Measurements from ENCODE around the gene U2AF2.

Gene U2AF2

DNA sequence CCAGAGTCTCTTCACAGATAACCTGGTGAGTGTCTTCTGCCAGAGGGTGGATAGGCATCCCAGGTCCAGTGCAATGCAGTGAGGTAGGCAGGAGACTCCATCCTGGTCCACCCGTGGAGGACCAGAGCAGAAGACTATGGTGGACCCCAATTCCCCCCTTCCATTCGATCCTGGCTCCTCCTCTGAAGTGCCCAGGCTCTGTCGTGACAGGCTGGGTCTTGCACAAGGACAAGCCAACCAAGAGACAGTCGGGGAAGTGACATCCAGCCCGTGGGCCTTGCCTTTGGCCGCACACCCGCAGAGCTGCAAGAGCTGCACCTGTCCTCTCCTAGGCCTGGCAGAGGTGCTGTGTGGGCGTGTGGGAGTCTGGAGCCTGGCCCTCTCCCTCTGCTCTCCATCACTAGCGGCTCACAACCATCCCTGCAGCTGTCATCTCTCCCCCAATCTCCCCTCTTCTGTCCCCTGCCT is 33.6 kb upstream of the U2AF2 start:
- DNase-seq (ENCODE audit: extremely low read depth in 1 of 2, low read depth in 1 of 2) = no peak

DNA sequence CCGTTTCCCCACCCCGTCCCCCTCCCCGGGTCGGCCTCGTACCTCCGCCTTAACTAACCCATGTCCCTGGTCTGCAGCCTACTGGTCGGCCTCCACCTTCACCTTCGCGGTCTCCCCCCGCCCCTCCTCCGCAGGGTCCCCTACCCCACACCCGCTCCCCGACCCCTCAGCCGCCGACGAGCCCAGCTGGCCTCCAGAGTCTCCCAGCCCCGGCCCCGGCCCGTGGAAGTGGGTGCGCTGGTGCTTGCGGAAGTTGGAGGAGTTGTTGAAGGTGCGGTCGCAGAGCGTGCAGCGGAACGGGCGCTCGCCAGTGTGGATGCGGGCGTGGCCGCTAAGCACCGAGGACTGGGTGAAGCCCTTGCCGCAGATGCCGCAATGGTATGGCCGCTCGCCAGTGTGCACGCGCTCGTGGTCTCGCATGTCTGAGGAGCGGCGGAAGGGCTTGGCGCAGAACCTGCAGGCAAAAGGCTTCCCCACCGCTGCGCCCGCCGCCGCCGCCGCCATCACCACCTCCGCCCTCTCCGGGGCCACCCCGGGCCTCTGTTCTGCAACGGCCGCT is 33.1 kb upstream of the U2AF2 start:
- DNase-seq (ENCODE audit: extremely low read depth in 1 of 2, low read depth in 1 of 2) = no peak

DNA sequence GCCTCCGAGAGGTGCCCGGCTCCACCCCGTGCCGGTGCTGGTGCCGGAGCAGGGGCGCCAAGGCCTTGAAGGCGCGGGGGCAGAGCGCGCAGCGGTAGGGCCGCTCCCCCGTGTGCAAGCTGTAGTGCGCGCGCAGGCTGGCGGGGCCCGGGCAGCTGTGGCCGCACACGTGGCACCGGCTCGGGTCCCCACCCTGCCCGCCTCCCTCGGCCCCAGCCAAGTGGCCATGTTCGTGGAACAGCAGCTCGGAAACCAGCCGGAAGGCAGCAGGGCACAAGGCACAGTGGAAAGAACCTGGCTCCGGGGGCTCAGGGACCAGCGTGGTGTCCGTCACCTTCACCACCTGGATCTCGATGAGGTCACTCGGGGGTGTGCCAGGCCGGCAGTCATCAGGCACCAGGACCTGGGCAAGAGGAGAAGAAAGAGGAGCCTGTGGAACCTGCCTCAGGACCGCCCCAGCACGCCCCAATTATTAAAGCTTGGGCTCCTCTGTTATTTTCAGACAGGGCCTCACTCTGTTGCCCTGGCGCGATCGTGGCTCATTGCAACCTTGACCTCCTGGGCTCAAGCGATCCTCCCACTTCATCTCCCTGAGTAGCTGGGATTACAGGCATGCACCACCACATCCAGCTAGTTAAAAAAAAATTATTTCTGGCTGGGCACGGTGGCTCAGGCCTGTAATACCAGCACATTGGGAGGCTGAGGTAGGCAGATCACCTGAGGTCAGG is 32.4 kb upstream of the U2AF2 start:
- DNase-seq (ENCODE audit: extremely low read depth in 1 of 2, low read depth in 1 of 2) = no peak

DNA sequence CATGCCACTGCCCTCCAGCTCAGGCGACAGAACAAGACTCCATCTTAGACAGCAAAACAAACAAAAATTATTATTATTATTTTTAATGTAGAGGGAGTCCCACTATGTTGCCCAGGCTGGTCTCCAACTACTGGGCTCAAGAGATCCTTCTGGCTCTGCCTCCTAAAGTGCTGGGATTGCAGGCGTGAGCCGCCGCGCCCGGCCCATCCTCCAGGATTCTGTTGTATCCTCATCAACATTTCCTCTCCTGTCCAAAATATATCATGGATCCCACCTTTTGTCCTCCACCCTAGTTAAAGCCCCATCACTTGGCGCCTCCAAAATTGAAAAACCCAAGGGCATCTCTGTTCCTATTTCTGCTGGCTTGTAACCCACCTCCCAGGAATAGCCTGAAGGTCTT is 31.7 kb upstream of the U2AF2 start:
- no peak for DNase-seq (ENCODE audit: extremely low read depth in 1 of 2, low read depth in 1 of 2)

DNA sequence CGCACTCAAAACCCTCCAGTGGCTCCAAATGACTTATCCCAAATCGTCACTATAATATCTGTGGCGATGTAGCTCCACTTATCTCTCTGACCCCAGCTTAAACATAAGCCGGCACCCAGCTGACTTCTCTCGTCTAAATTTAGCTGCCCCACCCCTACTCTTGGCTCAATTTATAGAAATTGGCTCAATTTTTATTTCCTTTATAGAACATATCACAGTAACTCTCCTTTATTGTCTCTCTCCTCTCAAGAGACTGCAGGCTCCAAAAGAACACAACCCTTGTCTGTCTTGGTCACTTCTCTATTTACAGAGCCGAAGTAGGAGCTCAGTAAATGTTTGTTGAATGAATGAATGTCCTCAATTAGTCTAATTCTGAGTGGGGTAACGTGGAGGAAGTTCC is 31.3 kb upstream of the U2AF2 start:
- no peak for DNase-seq (ENCODE audit: extremely low read depth in 1 of 2, low read depth in 1 of 2)

DNA sequence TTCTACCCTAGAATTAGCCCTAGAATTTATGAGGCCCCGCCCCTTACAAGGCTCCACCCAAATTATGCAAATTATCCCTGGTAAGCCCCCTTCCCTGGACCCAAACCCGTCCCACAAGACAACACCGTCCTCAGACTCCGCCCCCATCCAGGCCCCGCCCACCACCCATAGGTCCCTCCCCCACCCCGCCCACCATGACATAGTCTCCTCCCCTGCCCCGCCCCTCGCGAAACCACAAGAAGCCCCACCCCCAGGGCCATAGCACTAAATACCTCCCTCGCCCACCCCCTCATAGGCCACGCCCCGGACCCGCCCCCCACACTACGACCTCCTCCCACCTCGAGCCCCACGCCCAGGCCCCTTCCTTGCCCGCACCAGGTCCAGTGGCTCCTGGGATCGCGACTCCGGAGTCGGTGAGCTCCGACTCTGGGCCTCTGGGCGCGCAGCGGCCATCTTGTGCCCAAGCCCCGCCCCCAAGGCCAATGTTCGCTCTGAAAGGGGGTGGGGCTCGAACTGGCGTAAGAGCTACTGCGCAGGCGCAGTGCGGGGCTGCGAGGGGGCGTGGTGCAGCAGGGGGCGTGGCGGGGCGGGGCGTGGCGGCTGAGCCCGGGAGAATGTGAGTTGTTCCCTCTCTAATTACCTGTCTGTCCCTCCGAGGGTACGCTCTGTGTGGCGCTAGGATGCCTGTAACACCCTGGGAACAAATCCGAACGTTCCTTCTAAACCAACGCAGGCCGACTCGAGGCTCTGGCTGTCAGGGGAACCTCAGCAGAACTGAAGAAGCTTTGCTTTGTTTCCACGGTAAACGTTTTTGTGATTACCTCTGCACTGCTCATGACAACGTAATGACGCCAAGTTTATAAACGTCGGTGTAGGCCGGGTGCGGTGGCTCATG is 30.5 kb upstream of the U2AF2 start, which contains the start of gene ZNF784:
Gene ZNF784 (minus strand): TSS at position 458 of the 895 bp plus-strand sequence. CDS start 5 bp downstream, at position 453.
- DNase-seq (ENCODE audit: extremely low read depth in 1 of 2, low read depth in 1 of 2) = peak; percentile 80 to 86

DNA sequence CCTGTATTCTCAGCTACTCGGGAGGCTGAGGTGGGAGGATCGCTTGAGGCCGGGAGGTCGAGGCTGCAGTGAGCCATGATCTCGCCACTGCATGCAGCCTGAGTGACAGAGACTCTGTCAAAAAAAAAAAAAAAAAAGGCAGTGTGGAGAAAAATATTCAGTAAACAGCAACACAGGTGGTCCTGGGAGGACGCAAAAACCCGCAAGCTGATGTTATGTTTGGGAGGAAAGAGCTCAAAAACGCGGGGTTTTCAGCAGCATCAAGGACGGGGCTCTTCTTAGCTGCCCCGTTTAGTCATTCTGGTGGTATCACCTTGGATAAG is 29.9 kb upstream of the U2AF2 start:
- DNase-seq (ENCODE audit: extremely low read depth in 1 of 2, low read depth in 1 of 2) = no peak

DNA sequence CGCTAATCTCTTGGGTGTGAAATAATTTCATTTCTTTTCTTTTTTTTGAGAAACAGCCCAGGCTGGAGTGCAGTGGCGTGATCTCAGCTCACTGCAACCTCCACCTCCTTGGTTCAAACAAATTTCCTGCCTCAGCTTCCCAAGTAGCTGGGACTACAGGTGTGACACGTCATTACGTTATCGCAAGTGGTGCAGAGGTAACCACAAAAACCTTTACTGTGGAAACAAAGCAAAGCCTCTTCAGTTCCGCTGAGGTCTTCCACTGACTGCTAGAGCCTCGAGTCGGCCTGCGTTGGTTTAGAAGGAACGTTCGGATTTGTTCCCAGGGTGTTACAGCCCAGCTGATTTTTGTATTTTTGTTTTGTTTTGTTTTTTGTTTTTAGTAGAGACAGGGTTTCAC is 28.5 kb upstream of the U2AF2 start:
- no peak for DNase-seq (ENCODE audit: extremely low read depth in 1 of 2, low read depth in 1 of 2)

DNA sequence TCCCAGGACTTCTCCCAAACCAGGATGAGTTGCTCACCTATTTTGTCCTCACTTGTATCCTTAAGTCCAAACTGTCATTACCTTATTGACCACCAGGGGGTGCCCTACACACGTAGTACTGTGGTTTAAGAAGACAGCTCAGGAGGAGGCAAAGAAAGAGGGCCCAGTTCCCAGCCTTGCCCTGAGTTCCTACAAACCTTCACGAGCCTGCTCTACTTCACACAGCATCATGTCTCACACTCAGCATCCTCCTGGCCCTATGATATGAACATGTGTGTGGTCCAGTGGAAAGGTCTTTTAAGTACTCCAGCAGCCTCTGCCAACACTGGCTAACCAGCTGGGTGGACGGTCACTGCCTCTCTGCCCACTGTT is 22.4 kb upstream of the U2AF2 start:
- DNase-seq (ENCODE audit: extremely low read depth in 1 of 2, low read depth in 1 of 2) = peak in 1 of 2 donors; percentile 87

DNA sequence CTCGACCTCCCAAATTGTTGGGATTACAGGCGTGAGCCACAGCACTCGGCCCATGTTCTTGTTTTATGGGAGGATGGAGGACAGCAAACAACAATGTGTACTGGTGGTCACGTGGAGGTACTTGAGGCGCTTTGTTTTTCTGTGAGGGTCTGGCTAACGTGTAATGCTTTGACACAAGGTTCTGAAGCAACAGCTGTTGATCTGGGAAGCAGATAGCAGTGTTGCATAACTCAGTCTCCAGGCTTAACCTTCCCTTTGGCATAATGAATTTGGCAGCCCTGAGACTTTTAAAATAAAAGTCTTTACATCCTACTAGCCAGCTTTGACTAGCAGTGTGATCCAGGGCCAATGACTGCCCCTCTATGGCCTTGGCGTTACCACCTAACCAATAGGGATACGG is 21.0 kb upstream of the U2AF2 start:
- no peak for DNase-seq (ENCODE audit: extremely low read depth in 1 of 2, low read depth in 1 of 2)

DNA sequence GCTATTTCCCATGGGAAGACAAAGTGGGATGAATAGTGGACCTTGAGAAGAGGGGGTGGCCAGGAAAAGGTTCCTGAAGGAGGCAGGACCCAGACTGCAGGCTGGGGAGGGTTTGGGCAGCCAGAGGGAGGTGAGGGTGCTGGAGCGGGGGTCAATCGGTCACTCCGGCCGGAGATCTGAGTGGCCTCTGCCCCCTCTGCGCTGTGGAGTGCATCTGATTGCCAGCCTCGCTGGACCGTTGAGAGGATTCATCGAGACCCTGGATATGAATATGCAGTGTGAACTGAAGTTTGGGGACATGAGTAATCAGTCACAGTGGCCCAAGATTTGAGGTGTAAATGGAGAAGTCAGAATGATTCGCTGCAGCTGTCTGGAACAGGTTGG is 19.5 kb upstream of the U2AF2 start:
- no peak for DNase-seq (ENCODE audit: extremely low read depth in 1 of 2, low read depth in 1 of 2)

DNA sequence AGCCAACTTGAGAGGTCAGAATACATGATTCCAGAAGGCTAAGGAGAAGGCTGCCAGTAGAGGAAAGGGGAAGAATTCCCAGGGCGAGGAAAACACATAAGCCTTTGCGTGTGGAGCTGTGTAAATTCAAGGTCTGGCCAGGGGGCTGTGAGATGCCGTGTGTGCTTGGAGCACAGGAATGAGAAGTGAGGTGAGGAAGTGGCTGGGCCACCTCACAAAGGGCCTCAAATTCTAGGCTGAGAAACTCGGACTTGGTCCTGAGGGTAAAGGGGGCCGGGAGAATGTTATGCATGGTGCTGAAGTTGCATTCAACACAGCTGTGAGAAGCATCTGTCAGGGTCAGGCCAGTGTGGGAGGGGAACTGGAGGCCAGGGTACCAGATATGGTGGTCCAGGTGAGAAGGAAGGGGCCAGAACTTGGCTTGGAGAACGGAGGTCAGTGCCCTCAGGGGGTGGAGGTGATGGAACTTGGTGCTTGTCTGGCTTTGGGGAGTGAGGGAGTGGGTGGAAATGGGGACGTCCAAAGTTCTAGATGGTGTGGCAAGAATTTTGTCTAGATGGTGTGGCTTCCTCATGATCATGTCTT is 18.9 kb upstream of the U2AF2 start:
- DNase-seq (ENCODE audit: extremely low read depth in 1 of 2, low read depth in 1 of 2) = no peak

DNA sequence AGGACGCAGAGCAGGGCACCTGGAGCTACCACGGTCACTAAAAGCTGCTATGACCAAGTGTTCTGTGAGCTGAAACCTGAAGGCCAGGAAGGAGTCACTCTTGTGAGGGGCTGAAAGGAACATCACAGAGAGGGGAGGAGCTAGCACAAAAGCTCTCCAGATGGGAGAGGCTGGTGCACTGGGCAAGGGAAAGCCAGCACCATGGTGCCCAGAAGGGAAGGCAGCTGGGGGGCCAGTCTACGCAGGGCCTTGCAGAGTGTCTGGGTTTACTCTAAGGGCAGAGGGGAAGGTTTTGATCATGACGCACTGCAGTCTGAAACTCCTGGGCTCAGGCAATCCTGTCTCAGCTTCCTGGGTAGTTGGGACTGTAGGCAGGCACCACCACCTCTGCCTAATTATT is 18.1 kb upstream of the U2AF2 start:
- DNase-seq (ENCODE audit: extremely low read depth in 1 of 2, low read depth in 1 of 2) = no peak

DNA sequence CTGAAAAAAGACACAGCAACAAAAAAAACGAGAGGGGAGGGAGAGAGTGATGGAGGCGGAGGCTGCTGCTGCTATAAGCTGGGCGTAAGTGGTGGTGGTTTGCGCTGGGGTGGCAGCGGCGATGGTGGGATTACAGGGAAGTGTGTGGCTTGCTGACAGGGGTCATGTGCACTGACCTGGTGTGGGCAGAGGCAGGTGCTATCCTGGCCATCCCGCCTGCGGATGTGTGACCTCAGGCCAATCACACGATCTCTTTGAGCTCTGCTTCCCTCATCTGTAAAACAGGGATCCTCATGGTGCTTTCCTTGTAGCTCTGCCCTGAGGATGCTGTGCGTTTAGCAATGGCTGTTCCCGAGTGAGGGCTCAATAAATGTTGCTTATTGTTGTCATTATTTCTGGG is 17.3 kb upstream of the U2AF2 start:
- DNase-seq (ENCODE audit: extremely low read depth in 1 of 2, low read depth in 1 of 2) = no peak

DNA sequence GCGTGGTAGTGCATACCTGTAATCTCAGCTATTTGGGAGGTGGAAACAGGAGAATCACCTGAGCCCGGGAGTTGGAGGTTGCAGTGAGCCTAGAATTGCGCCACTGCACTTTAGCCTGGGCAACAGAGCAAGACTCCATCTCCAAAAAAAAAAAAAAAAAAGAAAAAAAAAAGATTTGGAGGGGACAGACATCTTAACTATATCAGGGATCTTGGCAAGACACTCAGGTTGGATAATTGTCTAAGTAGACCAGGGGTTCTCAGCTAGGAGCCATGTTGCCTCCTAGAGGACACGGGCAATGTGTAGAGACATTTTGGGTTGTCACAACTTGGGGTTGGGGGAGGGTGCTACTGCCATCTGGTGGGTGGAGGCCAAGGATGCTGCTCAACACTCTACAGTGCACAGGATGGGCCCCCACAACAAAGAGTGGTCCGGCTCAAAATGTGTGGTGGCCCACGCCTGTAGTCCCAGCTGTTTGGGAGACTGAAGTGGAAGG is 15.9 kb upstream of the U2AF2 start:
- peak in 1 of 2 donors; percentile 68 for DNase-seq (ENCODE audit: extremely low read depth in 1 of 2, low read depth in 1 of 2)

DNA sequence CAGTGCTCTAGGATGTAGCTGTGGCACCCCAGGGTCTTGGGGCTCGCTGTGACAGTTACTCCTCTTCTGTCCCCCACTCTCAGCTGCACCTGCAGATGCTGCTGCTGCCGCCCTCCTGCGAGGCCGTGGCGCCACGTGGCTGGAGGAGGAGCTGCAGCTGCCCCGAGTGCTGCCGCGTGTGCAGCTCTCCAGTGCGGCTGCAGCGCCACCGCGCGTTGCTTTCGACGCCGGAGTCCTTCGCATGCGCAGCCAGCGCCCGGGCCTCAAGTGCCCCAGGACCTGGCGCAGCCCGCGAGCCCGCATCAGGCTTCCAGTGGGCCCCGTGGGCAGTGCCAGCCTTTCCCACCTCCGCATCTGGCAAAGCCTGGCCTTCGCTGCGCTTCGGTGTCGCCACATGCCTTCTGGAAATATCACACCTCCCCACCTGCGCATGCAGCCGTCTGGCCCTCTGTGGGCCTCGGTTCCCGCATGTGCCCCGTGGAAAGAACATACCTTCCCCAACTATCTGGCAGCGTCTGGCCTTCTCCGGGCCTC is 14.7 kb upstream of the U2AF2 start:
- DNase-seq (ENCODE audit: extremely low read depth in 1 of 2, low read depth in 1 of 2) = no peak

DNA sequence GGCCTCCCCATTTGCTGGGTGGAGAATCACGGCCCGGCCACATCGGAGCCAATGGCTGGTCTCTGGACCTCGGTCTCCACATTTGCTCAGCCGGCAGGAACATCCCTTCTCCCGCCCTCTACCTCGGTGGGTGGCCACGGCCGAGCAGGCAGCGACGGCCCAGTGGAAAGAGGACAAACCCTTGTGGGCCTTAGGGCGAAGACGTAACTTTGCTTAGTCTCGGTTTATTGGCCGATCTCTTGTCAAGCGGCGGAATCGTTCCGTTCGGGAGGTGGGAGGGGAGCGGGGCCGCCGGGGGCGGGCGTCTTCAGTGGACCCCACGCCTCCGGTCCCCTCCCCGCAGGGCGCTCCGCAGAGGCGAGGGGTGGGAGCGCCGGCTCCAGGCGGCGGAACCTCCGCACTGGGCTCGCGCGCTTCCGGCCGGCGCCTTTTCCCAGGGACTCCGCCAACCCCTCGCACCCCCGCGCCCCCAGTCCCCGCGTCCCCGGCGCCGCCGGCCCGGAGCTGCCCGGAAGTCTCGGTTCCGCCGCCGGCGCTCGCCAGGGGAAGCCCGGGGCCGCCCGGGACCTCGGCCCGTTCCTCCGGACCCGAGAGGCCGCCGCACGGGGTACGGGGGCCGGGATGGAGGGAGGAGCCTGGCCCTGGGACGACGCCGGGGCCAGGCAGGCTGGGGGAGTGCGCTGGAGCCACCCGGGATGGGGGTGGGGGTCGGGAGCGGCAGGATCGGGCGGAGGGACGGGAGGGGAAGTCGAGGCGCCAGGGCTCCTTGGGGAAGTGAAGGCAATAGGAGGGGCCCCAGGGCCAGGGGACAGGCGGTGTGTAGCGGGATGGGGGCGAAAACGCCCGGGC is 14.0 kb upstream of the U2AF2 start, which contains the start of gene ZNF580:
Gene ZNF580 (plus strand): TSS at position 426 of the 849 bp plus-strand sequence. CDS start 1,507 bp downstream, outside the sequence.
- DNase-seq (ENCODE audit: extremely low read depth in 1 of 2, low read depth in 1 of 2) = no peak

DNA sequence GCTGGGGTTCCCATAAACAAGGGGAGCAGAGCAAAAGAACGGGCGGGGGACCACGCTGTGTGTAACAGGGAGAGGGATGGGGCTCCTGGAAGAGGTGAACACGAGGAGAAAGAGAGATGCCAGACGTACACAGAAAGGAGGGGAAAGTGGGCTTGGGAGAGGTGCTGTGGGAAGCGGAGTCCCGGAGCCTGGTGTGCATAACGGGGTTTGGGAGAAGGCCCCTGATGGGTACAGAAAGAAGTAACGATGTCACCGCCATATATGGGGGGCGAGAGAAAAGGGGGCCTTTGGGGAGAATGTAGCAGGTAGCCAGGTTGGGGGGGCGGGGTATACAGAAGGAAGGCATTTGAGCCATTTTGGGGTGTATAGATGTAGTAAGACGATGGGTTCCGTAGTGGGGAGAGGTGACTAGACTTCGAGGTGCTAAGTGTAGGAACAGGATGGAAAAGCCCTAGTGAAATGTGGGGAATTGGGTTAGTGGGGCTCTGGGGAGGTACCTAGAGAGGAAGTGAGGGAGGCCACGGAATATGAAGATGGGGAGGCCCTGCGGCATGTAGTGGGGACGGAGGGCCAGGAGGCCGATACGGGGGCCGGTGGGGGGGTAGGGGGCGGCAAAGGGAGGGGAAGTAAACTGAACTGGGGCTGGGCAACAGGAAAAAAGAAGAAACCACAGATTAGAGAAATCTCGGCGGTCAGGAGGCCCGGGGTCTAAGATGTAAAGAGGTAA is 13.2 kb upstream of the U2AF2 start:
- no peak for DNase-seq (ENCODE audit: extremely low read depth in 1 of 2, low read depth in 1 of 2)

Data from stimulated activated CD8-positive, alpha-beta memory T cell treated with anti-CD3 and anti-CD28 coated beads, Interleukin-7, amount 100 ng/mL, for 48 hours (primary cell).